Measurements from ENCODE around the gene XPC. TPM values are rescaled to one million over a fixed set of nuclear protein-coding genes. Genes with fewer than 3 reads are reported as not detected.

Gene XPC
- total RNA-seq, 1 donor from 2014 or later: 10.4 TPM

- no peak for DNase-seq
- TF ChIP-seq CTCF (IDR thresholded peaks at IDR 0.05; ENCODE audit: borderline replicate concordance): no peak
- Histone ChIP-seq H3K27me3 (ENCODE audit: low read depth) (no peaks in the 10 kb centered on the region), H3K4me1 (no peaks in the 10 kb centered on the region), H3K27ac (replicated peaks) (no peak overlapping the region), H3K9me3 (replicated peaks) (no peaks in the 10 kb centered on the region), H3K4me3 (no peak overlapping the region), H3K36me3 (peaks cover 47% of the 10 kb centered on the region)
- intact Hi-C loops (cut with micrococcal nuclease): no loop called here
Measured at GRCh38 chr3:14188041-14188754, 9.8 kb upstream of the XPC start.

- intact Hi-C loops (cut with micrococcal nuclease): no loop called here
- no peaks in the 10 kb centered on the region for H3K9me3 ChIP-seq (replicated peaks)
- no peak for DNase-seq
- TF ChIP-seq CTCF (IDR thresholded peaks at IDR 0.05; ENCODE audit: borderline replicate concordance): no peak
- H3K4me1 ChIP-seq: no peaks in the 10 kb centered on the region
- H3K4me3 ChIP-seq: no peak overlapping the region
- H3K36me3 ChIP-seq: peaks cover 60% of the 10 kb centered on the region
- H3K27ac ChIP-seq (replicated peaks): no peak overlapping the region
- no peaks in the 10 kb centered on the region for H3K27me3 ChIP-seq (ENCODE audit: low read depth)
Measured at GRCh38 chr3:14186854-14187458, 8.6 kb upstream of the XPC start.

- no peak for TF ChIP-seq CTCF (IDR thresholded peaks at IDR 0.05; ENCODE audit: borderline replicate concordance)
- DNase-seq: no peak
- Histone ChIP-seq H3K36me3 (peaks cover 62% of the 10 kb centered on the region), H3K4me1 (peaks cover 20% of the 10 kb centered on the region), H3K4me3 (no peak overlapping the region), H3K27me3 (ENCODE audit: low read depth) (no peaks in the 10 kb centered on the region), H3K27ac (replicated peaks) (no peak overlapping the region), H3K9me3 (replicated peaks) (no peaks in the 10 kb centered on the region)
- intact Hi-C loops (cut with micrococcal nuclease): no loop called here
Measured at GRCh38 chr3:14183015-14183577, 4.7 kb upstream of the XPC start.

- TF ChIP-seq CTCF (IDR thresholded peaks at IDR 0.05; ENCODE audit: borderline replicate concordance): no peak
- no peaks in the 10 kb centered on the region for H3K9me3 ChIP-seq (replicated peaks)
- DNase-seq: no peak
- H3K36me3 ChIP-seq: peaks cover 47% of the 10 kb centered on the region
- H3K4me1 ChIP-seq: peaks cover 37% of the 10 kb centered on the region
- no peak overlapping the region for H3K27ac ChIP-seq (replicated peaks)
- intact Hi-C loops (cut with micrococcal nuclease): no loop called here
- H3K27me3 ChIP-seq (ENCODE audit: low read depth): no peaks in the 10 kb centered on the region
- H3K4me3 ChIP-seq: no peak overlapping the region
Measured at GRCh38 chr3:14181253-14181652, 2.9 kb upstream of the XPC start.

DNA sequence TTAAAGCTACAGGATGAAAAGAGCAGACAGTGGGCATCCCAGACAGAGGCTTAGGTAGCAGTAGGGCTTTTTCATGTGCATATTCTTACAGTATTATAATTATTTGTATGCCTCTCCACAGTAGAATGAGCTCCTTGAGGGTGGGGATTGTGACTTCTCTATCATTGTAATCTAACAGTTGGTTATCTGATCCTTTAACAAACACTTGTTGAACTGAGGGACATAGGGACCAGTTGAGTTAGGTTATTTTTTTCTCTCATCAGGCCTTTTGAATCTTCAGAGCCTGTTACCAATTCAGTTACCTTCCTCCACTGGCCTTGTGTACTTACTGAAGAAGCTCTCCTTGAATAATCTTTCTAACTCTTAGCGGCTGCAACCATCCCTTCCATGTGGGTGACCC, 1.4 kb upstream of the XPC start:
- Histone ChIP-seq H3K27me3 (ENCODE audit: low read depth) (no peaks in the 10 kb centered on the region), H3K4me1 (peaks cover 47% of the 10 kb centered on the region), H3K36me3 (peaks cover 32% of the 10 kb centered on the region), H3K9me3 (replicated peaks) (no peaks in the 10 kb centered on the region), H3K4me3 (peak overlapping the region; percentile 91), H3K27ac (replicated peaks) (no peak overlapping the region)
- no peak for TF ChIP-seq CTCF (IDR thresholded peaks at IDR 0.05; ENCODE audit: borderline replicate concordance)
- DNase-seq: no peak
- intact Hi-C loops (cut with micrococcal nuclease): no loop called here
